Ishikawa (cell line): ENCODE results near the gene MIDN.
A peak's percentile ranks its signal among the peaks of the same experiment; 100 is the strongest.

Experiments
- CEBPB ChIP-seq: IDR thresholded peaks from 2 replicates; pipeline ENCODE4 v1.6.1; 2012
- CREB1 ChIP-seq: IDR thresholded peaks from 2 replicates; pipeline ENCODE4 v1.6.1; 2012; ENCODE audit warnings: low read depth
- EP300 ChIP-seq: IDR thresholded peaks from 2 replicates; pipeline ENCODE4 v1.6.1; 2012; ENCODE audit warnings: borderline replicate concordance
- NFIC ChIP-seq: IDR thresholded peaks from 2 replicates; pipeline ENCODE4 v1.6.1; 2012
- RAD21 ChIP-seq: IDR thresholded peaks from 2 replicates; pipeline ENCODE4 v1.6.1; 2012; ENCODE audit warnings: low read depth
- TAF1 ChIP-seq: IDR thresholded peaks from 2 replicates; pipeline ENCODE4 v1.6.1; 2012; ENCODE audit warnings: low read depth, mild to moderate bottlenecking
- YY1 ChIP-seq: IDR thresholded peaks from 2 replicates; pipeline ENCODE4 v1.6.1; 2012; ENCODE audit warnings: low read depth
- ZBTB7A ChIP-seq: IDR thresholded peaks from 2 replicates; pipeline ENCODE4 v1.6.1; 2012; ENCODE audit warnings: low read depth
- TF ChIP-seq, protein P1 (sequence below): IDR thresholded peaks from 2 replicates; pipeline ENCODE4 v1.6.1; 2012; ENCODE audit warnings: low read depth, mild to moderate bottlenecking
- TF ChIP-seq, protein P2 (sequence below): IDR thresholded peaks from 2 replicates; pipeline ENCODE4 v1.6.1; 2012

DNA sequence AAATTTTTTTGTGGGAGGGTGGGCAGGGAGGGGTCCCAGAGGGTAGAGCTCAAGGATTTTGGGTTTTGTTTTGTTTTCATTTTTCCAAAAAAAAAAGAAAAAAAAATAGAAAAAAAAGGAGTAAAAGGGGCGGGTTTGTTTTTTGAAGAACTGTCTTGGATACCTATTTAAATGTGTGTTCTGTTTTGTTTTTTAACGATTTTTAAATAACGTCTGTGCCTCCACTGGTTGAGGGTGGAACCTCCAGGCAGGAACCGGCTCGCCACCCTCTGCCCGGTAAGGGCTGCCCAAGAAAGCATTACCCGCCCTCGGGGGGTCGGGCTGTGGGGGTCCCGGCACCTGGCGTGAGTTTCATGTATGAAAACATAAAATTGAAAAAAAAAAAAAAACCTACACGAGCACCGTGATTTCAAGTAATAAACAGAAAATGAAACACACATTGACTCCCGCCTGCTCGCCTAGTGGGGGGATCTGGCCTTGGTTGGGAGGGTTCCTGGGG lies 10.4 kb downstream of the MIDN start:
- TF ChIP-seq RAD21: no peak
- TF ChIP-seq EP300: no peak
- TF ChIP-seq, protein P1, sequence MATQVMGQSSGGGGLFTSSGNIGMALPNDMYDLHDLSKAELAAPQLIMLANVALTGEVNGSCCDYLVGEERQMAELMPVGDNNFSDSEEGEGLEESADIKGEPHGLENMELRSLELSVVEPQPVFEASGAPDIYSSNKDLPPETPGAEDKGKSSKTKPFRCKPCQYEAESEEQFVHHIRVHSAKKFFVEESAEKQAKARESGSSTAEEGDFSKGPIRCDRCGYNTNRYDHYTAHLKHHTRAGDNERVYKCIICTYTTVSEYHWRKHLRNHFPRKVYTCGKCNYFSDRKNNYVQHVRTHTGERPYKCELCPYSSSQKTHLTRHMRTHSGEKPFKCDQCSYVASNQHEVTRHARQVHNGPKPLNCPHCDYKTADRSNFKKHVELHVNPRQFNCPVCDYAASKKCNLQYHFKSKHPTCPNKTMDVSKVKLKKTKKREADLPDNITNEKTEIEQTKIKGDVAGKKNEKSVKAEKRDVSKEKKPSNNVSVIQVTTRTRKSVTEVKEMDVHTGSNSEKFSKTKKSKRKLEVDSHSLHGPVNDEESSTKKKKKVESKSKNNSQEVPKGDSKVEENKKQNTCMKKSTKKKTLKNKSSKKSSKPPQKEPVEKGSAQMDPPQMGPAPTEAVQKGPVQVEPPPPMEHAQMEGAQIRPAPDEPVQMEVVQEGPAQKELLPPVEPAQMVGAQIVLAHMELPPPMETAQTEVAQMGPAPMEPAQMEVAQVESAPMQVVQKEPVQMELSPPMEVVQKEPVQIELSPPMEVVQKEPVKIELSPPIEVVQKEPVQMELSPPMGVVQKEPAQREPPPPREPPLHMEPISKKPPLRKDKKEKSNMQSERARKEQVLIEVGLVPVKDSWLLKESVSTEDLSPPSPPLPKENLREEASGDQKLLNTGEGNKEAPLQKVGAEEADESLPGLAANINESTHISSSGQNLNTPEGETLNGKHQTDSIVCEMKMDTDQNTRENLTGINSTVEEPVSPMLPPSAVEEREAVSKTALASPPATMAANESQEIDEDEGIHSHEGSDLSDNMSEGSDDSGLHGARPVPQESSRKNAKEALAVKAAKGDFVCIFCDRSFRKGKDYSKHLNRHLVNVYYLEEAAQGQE: no peak
- no peak for TF ChIP-seq CEBPB
- TF ChIP-seq, protein P2, sequence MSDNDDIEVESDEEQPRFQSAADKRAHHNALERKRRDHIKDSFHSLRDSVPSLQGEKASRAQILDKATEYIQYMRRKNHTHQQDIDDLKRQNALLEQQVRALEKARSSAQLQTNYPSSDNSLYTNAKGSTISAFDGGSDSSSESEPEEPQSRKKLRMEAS: no peak
- 0 out of 2 replicates have a peak, but pooled peaks have one; percentile 12 for TF ChIP-seq ZBTB7A
- TF ChIP-seq TAF1: no peak
- no peak for TF ChIP-seq YY1
- no peak for TF ChIP-seq CREB1
- TF ChIP-seq NFIC: no peak
